MV-4-11 (cell line): ENCODE data around the gene TNFRSF21.

Source experiments
- DNase-seq: peaks from one replicate; lab custom pipeline; 2025; lab: John Stamatoyannopoulos, UW

The TNFRSF21 gene

GRCh38 chr6:47221565-47221964 is 88.1 kb downstream of the TNFRSF21 start:
- DNase-seq, result no peak

GRCh38 chr6:47209632-47210031 is 100.1 kb downstream of the TNFRSF21 start:
- no peak for DNase-seq

- DNase-seq, result no peak
These were observed 102.4 kb downstream of the TNFRSF21 start for GRCh38 chr6:47207261-47207660.

GRCh38 chr6:47206626-47207025 is 103.1 kb downstream of the TNFRSF21 start:
- no peak for DNase-seq

GRCh38 chr6:47203938-47204611 is 105.6 kb downstream of the TNFRSF21 start:
- DNase-seq, result no peak

GRCh38 chr6:47203266-47203937 is 106.3 kb downstream of the TNFRSF21 start:
- peak; percentile 60 for DNase-seq

GRCh38 chr6:47202644-47203205 is 107.0 kb downstream of the TNFRSF21 start:
- no peak for DNase-seq

GRCh38 chr6:47200536-47201334 is 109.0 kb downstream of the TNFRSF21 start:
- DNase-seq, result no peak

GRCh38 chr6:47197682-47198640 is 111.7 kb downstream of the TNFRSF21 start:
- no peak for DNase-seq

GRCh38 chr6:47196113-47196512 is 113.6 kb downstream of the TNFRSF21 start:
- no peak for DNase-seq

- no peak for DNase-seq
These were observed 114.6 kb downstream of the TNFRSF21 start for GRCh38 chr6:47195011-47195650.

GRCh38 chr6:47188588-47189021 is 121.1 kb downstream of the TNFRSF21 start:
- DNase-seq, result no peak

- DNase-seq, result no peak
These were observed 121.7 kb downstream of the TNFRSF21 start for GRCh38 chr6:47187893-47188587.

GRCh38 chr6:47187113-47187512 is 122.6 kb downstream of the TNFRSF21 start:
- no peak for DNase-seq

- DNase-seq, result no peak
These were observed 127.3 kb downstream of the TNFRSF21 start for GRCh38 chr6:47182291-47182957.

- DNase-seq, result no peak
These were observed 128.0 kb downstream of the TNFRSF21 start for GRCh38 chr6:47181681-47182080.
